PC-3 (cell line): ENCODE data around the gene AQP9.

Source experiments
- EZH2 ChIP-seq: fragments of 300-600 bp; sonication (generic); IDR thresholded peaks from one replicate; pipeline ENCODE4 v1.6.1; 2017; ENCODE audit warnings: antibody characterized with exemption, mild to moderate bottlenecking, low read length; ENCODE audit not compliant: unreplicated experiment
- EZH2phosphoT487 ChIP-seq: fragments of 300-600 bp; sonication (generic); IDR thresholded peaks from 2 replicates; pipeline ENCODE4 v1.6.1; 2018; ENCODE audit warnings: mild to moderate bottlenecking, antibody characterized with exemption, low read length, borderline replicate concordance
- TF ChIP-seq, protein P1 (sequence below): fragments of 300-600 bp; sonication (generic); conservative IDR thresholded peaks from 2 replicates; pipeline ENCODE4 v1.5.1; 2017; ENCODE audit warnings: antibody characterized with exemption, low read depth, mild to moderate bottlenecking, low read length

DNA sequence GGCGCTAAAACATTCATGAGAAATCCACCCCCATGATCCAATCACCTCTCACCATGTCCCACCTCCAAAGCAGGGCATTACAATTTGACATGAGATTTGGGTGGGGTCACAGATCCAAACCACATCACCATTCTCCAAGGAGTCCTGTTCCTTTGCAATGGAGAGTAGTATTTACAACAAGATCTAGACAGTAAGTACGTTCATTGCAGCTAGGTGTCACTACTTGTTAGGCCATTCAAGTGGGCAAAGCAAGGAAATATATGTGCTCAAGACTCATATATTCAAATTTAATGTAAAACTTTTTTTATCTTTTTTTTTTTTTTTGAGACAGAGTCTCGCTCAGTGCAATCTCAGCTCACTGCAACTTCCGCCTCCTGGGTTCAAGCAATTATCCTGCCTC lies 79.3 kb downstream of the AQP9 start:
- TF ChIP-seq EZH2phosphoT487 = no peak
- TF ChIP-seq, protein P1, sequence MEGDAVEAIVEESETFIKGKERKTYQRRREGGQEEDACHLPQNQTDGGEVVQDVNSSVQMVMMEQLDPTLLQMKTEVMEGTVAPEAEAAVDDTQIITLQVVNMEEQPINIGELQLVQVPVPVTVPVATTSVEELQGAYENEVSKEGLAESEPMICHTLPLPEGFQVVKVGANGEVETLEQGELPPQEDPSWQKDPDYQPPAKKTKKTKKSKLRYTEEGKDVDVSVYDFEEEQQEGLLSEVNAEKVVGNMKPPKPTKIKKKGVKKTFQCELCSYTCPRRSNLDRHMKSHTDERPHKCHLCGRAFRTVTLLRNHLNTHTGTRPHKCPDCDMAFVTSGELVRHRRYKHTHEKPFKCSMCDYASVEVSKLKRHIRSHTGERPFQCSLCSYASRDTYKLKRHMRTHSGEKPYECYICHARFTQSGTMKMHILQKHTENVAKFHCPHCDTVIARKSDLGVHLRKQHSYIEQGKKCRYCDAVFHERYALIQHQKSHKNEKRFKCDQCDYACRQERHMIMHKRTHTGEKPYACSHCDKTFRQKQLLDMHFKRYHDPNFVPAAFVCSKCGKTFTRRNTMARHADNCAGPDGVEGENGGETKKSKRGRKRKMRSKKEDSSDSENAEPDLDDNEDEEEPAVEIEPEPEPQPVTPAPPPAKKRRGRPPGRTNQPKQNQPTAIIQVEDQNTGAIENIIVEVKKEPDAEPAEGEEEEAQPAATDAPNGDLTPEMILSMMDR = 0 out of 2 replicates have a peak, but pooled peaks have one; percentile 28
- no peak for TF ChIP-seq EZH2
